Left ventricle myocardium inferior (tissue), 1 donor: Measurements from ENCODE around the gene PSMD1. TPM values are rescaled to one million over a fixed set of nuclear protein-coding genes. Genes with fewer than 3 reads are reported as not detected.

Source experiments
- DNase-seq: peaks from one replicate; pipeline ENCODE4 v3.0.0-alpha.2; 2020
- H3K27ac ChIP-seq: fragments of 200-600 bp; replicated peaks from 2 replicates; pipeline ENCODE4 v1.8.0; 2021
- H3K27me3 ChIP-seq: fragments of 200-600 bp; 2 replicates; pipeline ENCODE4 v1.8.0; 2021; ENCODE audit warnings: low read depth
- H3K36me3 ChIP-seq: fragments of 200-600 bp; 2 replicates; pipeline ENCODE4 v1.8.0; 2021
- H3K4me1 ChIP-seq: fragments of 200-600 bp; 2 replicates; pipeline ENCODE4 v1.8.0; 2021
- H3K4me3 ChIP-seq: fragments of 200-600 bp; 2 replicates; pipeline ENCODE4 v1.8.0; 2021; ENCODE audit warnings: mild to moderate bottlenecking, moderate library complexity
- H3K9me3 ChIP-seq: fragments of 200-600 bp; replicated peaks from 2 replicates; pipeline ENCODE4 v1.8.0; 2021
- CTCF ChIP-seq: fragments of 200-600 bp; IDR thresholded peaks from 2 replicates; pipeline ENCODE4 v1.8.0; 2021; ENCODE audit warnings: antibody characterized with exemption, mild to moderate bottlenecking, borderline replicate concordance
- intact Hi-C: fragments of 100-400 bp; cut with micrococcal nuclease; formaldehyde crosslinking; loops from one replicate; pipeline ENCODE4 v1.11.0; 2022
- long read RNA-seq: library from polyadenylated mRNA; unstranded; transcript quantifications from one replicate; pipeline ENCODE4 v2.0.0, GENCODE V29; 2021
- total RNA-seq: library from RNA; stranded (reverse); fragmentation: NEBNext Ultra II Directional; extraction: Animal tissue kit (Norgen Biotek cat#: 25700); gene quantifications from one replicate; pipeline ENCODE4 v1.2.1, GENCODE V29; 2021
- donor health status: DM: no; HTN: yes; CAD: no; lungs with severe emphysema.

Gene PSMD1
- 90.5 TPM for total RNA-seq
- long read RNA-seq, transcript PSMD1-201 (25 exons, 3,326 nt), result major isoform, 211 of 256 reads
- long read RNA-seq, partial matches to known transcripts, result 33 of 256 reads
- long read RNA-seq, other reads (novel, unspliced or antisense), result 12 of 256 reads

DNA sequence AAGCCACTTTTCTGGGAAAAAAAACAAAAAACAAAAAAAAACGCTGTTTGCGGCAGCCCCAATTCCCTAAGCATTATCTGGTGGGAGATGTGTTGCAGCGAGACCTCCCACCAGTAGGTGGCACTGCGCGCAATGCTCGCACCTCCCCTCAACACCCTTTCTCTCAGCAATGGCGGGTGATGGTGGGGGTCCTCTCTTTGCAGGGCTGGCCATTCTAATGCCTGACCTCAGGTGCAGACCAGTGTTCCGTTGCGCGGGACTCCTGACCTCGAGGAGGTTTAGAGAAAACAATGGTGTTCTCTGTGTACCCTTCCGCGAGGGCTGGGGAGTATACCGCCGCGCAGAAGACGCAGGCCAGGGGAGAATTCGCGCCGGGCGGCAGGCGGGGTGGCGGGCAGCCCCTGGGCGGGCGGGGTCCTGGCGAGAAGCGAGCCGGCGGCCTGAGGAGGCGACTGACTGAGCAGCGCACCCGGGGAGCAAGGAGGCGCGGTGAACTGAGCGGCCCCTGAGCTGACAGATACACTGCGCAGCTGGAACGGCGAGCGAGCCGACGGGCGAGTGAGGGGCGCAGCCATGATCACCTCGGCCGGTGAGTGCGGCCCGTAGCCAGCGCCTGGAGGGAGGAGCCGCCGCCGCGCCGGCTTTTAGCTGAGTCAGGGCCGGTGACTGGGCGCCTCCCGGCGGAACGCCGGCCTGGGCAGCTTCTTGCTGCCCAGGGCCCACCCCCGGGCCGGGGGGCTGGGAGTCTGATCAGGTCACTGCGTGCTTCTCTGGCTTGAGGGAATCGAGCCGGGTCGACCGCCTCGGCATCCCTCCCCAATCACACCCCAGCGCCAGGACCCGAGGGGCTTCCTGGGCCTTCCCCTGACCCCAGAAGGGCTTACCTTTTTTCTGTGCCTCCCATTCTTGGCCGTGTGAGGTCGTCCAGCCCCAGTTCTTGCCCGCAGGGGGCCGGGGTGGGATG is at the start of gene PSMD1:
Gene PSMD1, plus strand, starts transcription at position 415 of the 964 bp plus-strand sequence. Its CDS starts 159 bp downstream, at position 574.
- Histone ChIP-seq H3K27me3 (no peaks in the 10 kb centered on the region), H3K9me3 (no peaks in the 10 kb centered on the region), H3K4me1 (peaks cover 51% of the 10 kb centered on the region), H3K36me3 (peaks cover 5% of the 10 kb centered on the region), H3K27ac (peak within 1 kb of the TSS; percentile 98), H3K4me3 (peak within 1 kb of the TSS; percentile 100)
- TF ChIP-seq CTCF, result peak; percentile 95
- DNase-seq, result peak; percentile 94
- intact Hi-C loops, result no loop called here

DNA sequence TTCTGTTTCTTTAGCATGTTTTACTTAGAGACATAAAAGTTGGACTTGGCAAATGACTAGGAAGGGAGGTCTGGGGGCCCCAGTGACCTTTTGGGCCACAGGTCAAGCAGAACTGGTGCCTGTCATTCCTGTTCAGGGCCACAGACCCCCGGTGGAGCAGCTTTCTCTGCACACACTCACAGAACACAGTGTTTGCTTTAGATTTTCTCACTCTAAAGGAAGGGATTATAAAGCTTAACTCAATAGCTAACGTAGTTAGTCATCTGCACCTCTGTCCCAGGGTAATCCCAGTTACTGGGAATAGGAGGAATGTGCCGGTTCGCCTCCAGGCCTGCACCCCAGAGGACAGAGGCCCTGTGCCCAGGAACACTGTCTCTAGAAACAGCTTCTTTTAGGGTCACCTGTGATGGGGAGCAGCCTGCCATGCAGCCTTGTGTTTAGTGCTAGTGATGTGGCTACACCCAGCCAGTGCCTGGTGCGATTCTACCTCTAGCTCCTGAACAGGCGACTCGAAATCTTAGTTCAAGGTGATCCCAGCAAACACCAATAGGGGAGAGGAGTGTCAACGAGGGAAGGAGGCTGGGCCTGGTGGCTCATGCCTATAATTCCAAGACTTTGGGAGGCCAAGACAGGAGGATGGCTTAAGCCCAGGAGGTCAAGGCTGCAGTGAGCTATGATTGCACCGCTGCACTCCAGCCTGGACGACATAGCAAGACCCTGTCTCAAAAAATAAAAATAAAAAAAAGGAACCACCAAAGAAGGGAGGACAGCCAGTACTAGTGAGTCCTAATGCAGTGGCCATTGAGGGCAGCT is 49.2 kb upstream of the PSMD1 start:
- Histone ChIP-seq H3K4me1 (no peaks in the 10 kb centered on the region), H3K9me3 (no peaks in the 10 kb centered on the region), H3K4me3 (no peak overlapping the region), H3K27ac (no peak overlapping the region), H3K27me3 (peaks cover 51% of the 10 kb centered on the region), H3K36me3 (no peaks in the 10 kb centered on the region)
- TF ChIP-seq CTCF, result no peak
- DNase-seq, result no peak
- intact Hi-C loops, result no loop called here

DNA sequence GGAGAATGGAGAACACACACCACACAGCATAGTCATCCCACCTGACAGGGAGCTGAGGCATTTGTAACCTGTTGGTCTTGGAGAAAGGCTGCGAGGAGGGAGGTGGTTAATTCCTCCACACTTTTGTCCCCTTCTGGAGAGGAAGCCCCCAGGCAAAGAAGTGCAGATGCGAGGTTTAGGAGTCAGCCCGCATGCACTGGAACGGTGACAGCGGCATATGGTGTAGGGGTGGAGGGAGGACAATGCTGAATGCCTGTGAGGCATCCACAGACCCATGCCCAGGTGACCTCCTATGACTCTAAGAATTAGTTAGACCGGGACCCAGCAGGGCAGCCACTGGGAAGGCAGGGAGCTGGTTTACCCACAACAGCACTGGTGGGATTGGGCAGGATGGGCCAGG is 48.5 kb upstream of the PSMD1 start:
- Histone ChIP-seq H3K4me3 (no peak overlapping the region), H3K36me3 (no peaks in the 10 kb centered on the region), H3K9me3 (no peaks in the 10 kb centered on the region), H3K27me3 (peaks cover 51% of the 10 kb centered on the region), H3K4me1 (no peaks in the 10 kb centered on the region), H3K27ac (no peak overlapping the region)
- TF ChIP-seq CTCF, result no peak
- DNase-seq, result no peak
- intact Hi-C loops, result no loop called here

DNA sequence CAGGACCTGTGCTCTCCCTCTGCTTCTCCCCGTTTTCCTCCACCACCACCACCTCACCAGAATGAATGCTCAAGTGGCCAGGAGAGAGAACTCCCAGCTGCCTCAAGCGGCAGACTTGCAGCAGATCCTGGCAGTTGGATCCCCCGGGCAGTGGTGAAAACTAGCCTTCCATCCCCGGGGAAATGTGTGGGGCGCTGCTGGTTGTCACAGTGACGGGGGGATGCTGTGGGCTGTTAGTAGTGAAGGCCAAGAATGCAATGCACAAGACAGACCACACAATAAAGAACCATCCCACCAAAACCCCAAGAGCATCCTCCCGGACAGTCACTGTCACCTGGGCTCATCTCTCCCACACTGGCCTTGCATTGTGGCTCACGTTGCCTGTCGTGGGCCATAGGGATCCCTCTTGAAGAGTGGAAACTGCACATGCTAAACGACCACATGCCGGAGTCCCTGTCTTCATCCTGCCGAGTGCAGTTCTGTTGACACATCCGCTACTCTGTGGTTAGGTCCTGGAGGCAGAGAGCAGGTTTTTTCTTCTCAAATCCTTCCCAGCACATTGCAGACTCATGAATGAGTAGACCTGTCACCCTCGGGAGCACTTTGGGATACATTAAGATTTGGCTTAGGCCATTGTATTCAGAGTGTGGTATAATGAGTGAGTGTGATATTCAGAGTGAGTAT is 47.3 kb upstream of the PSMD1 start:
- TF ChIP-seq CTCF, result no peak
- Histone ChIP-seq H3K4me3 (no peak overlapping the region), H3K27me3 (peaks cover 56% of the 10 kb centered on the region), H3K9me3 (no peaks in the 10 kb centered on the region), H3K4me1 (no peaks in the 10 kb centered on the region), H3K27ac (no peak overlapping the region), H3K36me3 (no peaks in the 10 kb centered on the region)
- intact Hi-C loops, result no loop called here
- no peak for DNase-seq

DNA sequence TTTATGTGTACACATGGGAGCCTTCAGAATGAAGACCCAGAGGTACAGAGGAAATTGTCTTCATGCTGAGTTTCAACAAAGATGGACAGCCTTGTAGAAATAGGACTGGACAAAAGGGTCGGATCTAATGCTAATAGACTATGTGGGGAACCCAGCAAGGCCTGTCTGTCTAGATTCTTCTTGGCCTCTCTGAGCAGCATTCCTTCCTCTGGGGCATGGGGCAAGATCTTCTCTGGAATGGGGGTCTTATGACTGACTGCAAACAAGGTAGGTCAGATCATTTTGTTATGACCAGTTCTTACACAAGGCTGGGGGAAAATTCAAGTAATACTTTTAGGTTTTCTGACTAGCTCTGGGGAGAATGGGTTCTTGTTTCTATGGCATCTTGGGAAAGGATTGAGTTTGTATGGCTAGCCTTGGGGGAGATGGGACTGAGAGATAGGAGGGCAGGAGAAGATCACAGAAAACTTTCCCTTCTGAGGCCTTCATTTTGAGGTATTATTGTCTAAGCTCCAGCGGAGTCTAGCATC is 46.4 kb upstream of the PSMD1 start:
- H3K4me1 ChIP-seq, result no peaks in the 10 kb centered on the region
- no peak overlapping the region for H3K27ac ChIP-seq
- H3K9me3 ChIP-seq, result no peaks in the 10 kb centered on the region
- no peak for TF ChIP-seq CTCF
- no peak for DNase-seq
- no peaks in the 10 kb centered on the region for H3K36me3 ChIP-seq
- no peak overlapping the region for H3K4me3 ChIP-seq
- intact Hi-C loops, result no loop called here
- H3K27me3 ChIP-seq, result peaks cover 65% of the 10 kb centered on the region
